GM18517 (cell line): Measurements from ENCODE around the gene GLIS2.

Experiments used
- ATAC-seq: cut with Tn5 transposase; IDR thresholded peaks from one replicate; pipeline ENCODE4 v1.9.1; 2021; ENCODE audit warnings: mild to moderate bottlenecking, moderate library complexity; ENCODE audit not compliant: unreplicated experiment

The GLIS2 gene

GRCh38 chr16:4319454-4320421, 3.9 kb downstream of the GLIS2 start:
- no peak for ATAC-seq

GRCh38 chr16:4320571-4321137, 4.8 kb downstream of the GLIS2 start:
- no peak for ATAC-seq

- no peak for ATAC-seq
These were observed 5.6 kb downstream of the GLIS2 start for GRCh38 chr16:4321286-4322120.

GRCh38 chr16:4322121-4323052, 6.5 kb downstream of the GLIS2 start:
- no peak for ATAC-seq

GRCh38 chr16:4323071-4323844, 7.4 kb downstream of the GLIS2 start:
- ATAC-seq, result no peak

GRCh38 chr16:4323845-4324488, 8.1 kb downstream of the GLIS2 start:
- no peak for ATAC-seq

- ATAC-seq, result no peak
These were observed 8.8 kb downstream of the GLIS2 start for GRCh38 chr16:4324492-4325252.

- no peak for ATAC-seq
These were observed 9.4 kb downstream of the GLIS2 start for GRCh38 chr16:4325253-4325758.

- no peak for ATAC-seq
These were observed 11.6 kb downstream of the GLIS2 start for GRCh38 chr16:4327386-4328045.

GRCh38 chr16:4328046-4328781, 12.3 kb downstream of the GLIS2 start:
- no peak for ATAC-seq

- ATAC-seq, result no peak
These were observed 13.2 kb downstream of the GLIS2 start for GRCh38 chr16:4328782-4329775.

- ATAC-seq, result no peak
These were observed 14.5 kb downstream of the GLIS2 start for GRCh38 chr16:4330277-4330874.

- ATAC-seq, result no peak
These were observed 16.2 kb downstream of the GLIS2 start for GRCh38 chr16:4332083-4332482.

GRCh38 chr16:4332623-4333307, 16.9 kb downstream of the GLIS2 start:
- no peak for ATAC-seq

- no peak for ATAC-seq
These were observed 17.4 kb downstream of the GLIS2 start for GRCh38 chr16:4333308-4333638.
